Left forelimb (tissue), 1 donor: Measurements from ENCODE around the gene NSD2.
"Not testable (repeated sequence)": the region's sequence is repeated elsewhere in the genome, so short reads cannot be mapped to it uniquely, and the experiment has no call there.

Source experiments
- DNase-seq: peaks from one replicate; pipeline ENCODE4 v3.0.0-alpha.2; 2018; ENCODE audit warnings: low spot score

NSD2 gene

DNA sequence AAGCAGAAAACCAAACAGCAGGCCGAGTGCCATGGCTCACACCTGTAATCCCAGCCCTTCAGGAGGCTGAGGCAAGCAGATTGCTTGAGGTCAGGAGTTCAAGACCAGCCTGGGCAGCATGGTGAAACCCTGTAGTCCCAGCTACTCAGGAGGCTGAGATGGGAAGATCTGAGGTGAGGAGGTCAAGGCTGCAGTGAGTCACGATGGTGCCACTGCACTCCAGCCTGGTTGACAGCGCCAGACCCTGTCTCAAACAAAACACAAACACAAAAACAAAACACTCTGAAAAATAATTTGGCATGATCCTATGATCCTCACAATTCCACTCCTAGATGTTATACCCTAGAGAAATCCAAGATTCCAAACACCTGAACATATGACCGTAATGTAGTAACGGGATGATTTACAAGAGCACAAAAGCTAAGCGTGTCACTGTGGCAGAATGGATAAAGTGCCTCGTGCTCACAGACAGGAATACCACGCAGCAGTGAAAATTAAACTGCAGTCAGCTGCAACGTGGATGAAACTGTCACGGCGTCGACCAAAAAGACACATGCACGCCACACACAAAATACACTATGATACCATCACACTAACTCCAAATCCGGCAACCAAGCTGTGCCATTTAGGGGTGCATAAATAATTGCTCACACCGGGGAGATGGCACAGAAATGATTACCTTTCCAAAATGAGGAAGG is 135.9 kb downstream of the NSD2 start:
- no peak for DNase-seq

DNA sequence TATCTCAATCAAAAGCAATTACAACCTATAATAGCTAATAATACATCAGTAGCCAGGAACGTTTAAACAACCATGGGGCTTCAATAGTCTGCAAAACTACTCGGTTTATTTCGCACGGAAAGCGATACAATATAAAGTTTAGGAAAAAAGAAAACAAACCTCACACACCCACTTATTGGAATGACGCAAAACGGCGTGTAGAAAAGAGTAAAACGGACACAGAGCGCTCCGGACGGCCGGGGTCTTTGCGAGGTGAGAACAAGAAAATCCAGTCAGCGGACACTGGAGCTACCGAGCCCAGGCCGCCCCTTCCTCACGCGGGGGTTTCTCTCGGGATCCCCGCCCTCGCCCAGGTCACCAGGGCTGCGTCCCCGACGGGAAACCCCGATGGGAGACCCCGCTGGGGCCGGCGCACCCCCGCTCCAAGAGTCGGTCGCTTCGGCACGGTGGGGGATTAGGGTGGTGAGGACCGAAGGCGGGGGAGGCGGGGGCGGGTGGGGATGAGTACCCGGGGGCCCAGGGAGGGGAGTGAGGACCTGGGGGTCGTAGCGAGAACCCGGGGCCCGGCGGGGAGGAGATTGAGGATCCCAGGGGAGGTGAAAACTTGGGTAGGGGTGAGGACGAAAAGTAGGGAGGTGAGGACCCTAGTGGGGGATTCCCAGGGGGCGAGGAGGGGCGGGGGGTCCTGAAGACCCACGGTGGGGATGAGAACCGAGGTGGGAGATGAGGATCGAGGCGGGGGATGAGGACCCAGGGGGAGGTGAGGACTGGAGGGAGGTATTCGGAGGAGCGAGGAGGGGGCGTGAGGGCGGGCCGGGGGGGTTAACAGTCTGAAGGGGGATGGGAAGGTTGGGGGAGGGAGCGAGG is 136.8 kb downstream of the NSD2 start:
- DNase-seq: no peak

GRCh38 chr4:2008671-2008920 is 137.4 kb downstream of the NSD2 start:
- DNase-seq: no peak

GRCh38 chr4:2008921-2009650 is 137.9 kb downstream of the NSD2 start, which contains the start of gene NELFA:
TSS of gene NELFA (minus strand) at chr4:2008974. CDS start at chr4:2008959, 15 bp downstream.
- peak; percentile 97 for DNase-seq

- DNase-seq: no peak
These were observed 138.5 kb downstream of the NSD2 start for GRCh38 chr4:2009651-2010233.

- DNase-seq: no peak
These were observed 140.4 kb downstream of the NSD2 start for GRCh38 chr4:2011583-2011982.

- no peak for DNase-seq
These were observed 143.8 kb downstream of the NSD2 start for GRCh38 chr4:2015008-2015407.

GRCh38 chr4:2021358-2022018 is 150.3 kb downstream of the NSD2 start:
- not testable (repeated sequence) for DNase-seq

- DNase-seq: no peak
These were observed 153.5 kb downstream of the NSD2 start for GRCh38 chr4:2024683-2025082.

DNA sequence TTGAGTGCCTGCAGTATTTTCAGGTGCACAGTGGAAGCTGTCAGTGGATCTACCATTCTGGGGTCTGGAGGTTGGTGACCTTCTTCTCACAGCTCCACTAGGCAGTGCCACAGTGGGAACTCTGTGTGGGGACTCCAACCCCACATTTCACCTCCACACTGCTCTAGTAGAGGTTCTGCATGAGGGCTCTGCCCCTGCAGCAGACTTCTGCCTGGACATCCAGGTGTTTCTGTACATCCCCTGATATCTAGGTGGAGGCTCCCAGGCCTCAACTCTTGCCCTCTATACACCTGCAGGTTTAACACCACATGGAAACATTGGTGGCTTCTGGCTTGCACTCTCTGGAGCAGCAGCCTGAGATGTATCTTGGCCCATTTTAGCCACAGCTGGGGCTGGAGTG is 154.6 kb downstream of the NSD2 start:
- no peak for DNase-seq

GRCh38 chr4:2027120-2027519 is 155.9 kb downstream of the NSD2 start:
- DNase-seq: not testable (repeated sequence)

DNA sequence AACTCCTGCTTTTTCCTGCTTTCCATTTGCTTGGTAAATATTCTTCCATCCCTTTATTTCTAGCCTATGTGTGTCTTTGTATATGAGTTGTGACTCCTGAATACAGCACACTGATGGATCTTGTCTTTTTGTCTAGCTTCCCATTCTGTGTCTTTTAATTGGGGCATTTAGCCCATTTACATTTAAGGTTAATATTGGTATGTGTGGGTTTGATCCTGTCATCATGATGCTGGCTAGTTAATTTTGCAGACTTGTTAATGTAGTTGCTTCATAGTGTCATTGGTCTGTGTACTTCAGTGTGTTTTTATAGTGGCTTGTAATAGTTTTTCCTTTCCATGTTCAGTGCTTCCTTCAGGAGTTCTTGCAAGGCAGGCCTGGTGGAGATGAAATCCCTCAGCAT is 160.0 kb downstream of the NSD2 start:
- DNase-seq: not testable (repeated sequence)
